GM23338 (cell line): Measurements from ENCODE around the gene NPAS3. TPM values are rescaled to one million over a fixed set of nuclear protein-coding genes. Genes with fewer than 3 reads are reported as not detected.

Experiments
- ATAC-seq: fragments of 200-7000 bp; cut with Tn5 transposase; 3 replicates; pipeline ENCODE4 v1.9.1; 2020
- DNase-seq: peaks from one replicate; pipeline ENCODE4 v3.0.0-alpha.2; 2015; ENCODE audit warnings: low spot score
- H2AFZ ChIP-seq: fragments of 200-600 bp; sonication (generic); 2 replicates; pipeline ENCODE4 v1.8.0; 2016; ENCODE audit warnings: antibody characterized with exemption, mild to moderate bottlenecking, moderate library complexity
- H3F3A ChIP-seq: fragments of 200-600 bp; sonication (generic); replicated peaks from 2 replicates; pipeline ENCODE4 v1.8.0; 2017; ENCODE audit warnings: antibody characterized with exemption, mixed run types, low read depth
- H3K27ac ChIP-seq: fragments of 200-600 bp; sonication (generic); 2 replicates; pipeline ENCODE4 v1.6.1; 2016; ENCODE audit warnings: low read depth
- H3K27me3 ChIP-seq: fragments of 200-600 bp; sonication (generic); 2 replicates; pipeline ENCODE4 v1.8.0; 2016; ENCODE audit warnings: mild to moderate bottlenecking, mixed run types, moderate library complexity; ENCODE audit not compliant: insufficient read depth
- H3K36me3 ChIP-seq: fragments of 200-600 bp; sonication (generic); 2 replicates; pipeline ENCODE4 v1.8.0; 2016; ENCODE audit warnings: mild to moderate bottlenecking; ENCODE audit not compliant: insufficient read depth
- H3K4me1 ChIP-seq: fragments of 200-600 bp; sonication (generic); 2 replicates; pipeline ENCODE4 v1.8.0; 2016; ENCODE audit warnings: mild to moderate bottlenecking, moderate library complexity; ENCODE audit not compliant: insufficient read depth
- H3K4me2 ChIP-seq: fragments of 200-600 bp; sonication (generic); 2 replicates; pipeline ENCODE4 v1.7.1; 2017; ENCODE audit warnings: mixed run types
- H3K4me3 ChIP-seq: fragments of 200-600 bp; sonication (generic); 2 replicates; pipeline ENCODE4 v1.6.1; 2016; ENCODE audit warnings: mixed run types
- H3K79me2 ChIP-seq: fragments of 200-600 bp; sonication (generic); replicated peaks from 2 replicates; pipeline ENCODE4 v1.8.0; 2017; ENCODE audit warnings: mild to moderate bottlenecking; ENCODE audit not compliant: insufficient read depth
- H3K9me2 ChIP-seq: fragments of 200-600 bp; sonication (generic); 2 replicates; pipeline ENCODE4 v1.8.0; 2017; ENCODE audit not compliant: insufficient read depth
- H4K20me1 ChIP-seq: fragments of 200-600 bp; sonication (generic); replicated peaks from 2 replicates; pipeline ENCODE4 v1.8.0; 2017; ENCODE audit warnings: mild to moderate bottlenecking; ENCODE audit not compliant: insufficient read depth
- H3K27ac Mint-ChIP-seq: 2 replicates; pipeline ENCODE4 v1.8.0; 2020; ENCODE audit warnings: inconsistent platforms, mild to moderate bottlenecking, moderate library complexity, mixed read lengths
- H3K27me3 Mint-ChIP-seq: 3 replicates; pipeline ENCODE4 v1.8.0; 2022; ENCODE audit warnings: low read depth, mild to moderate bottlenecking, moderate library complexity, mixed read lengths, inconsistent platforms; ENCODE audit not compliant: insufficient read depth, poor library complexity
- H3K36me3 Mint-ChIP-seq: 3 replicates; pipeline ENCODE4 v1.8.0; 2021; ENCODE audit warnings: low read depth, mild to moderate bottlenecking, inconsistent platforms, moderate library complexity, mixed read lengths
- H3K4me1 Mint-ChIP-seq: 3 replicates; pipeline ENCODE4 v1.8.0; 2020; ENCODE audit warnings: mild to moderate bottlenecking, inconsistent platforms, mixed read lengths
- H3K4me3 Mint-ChIP-seq: 3 replicates; pipeline ENCODE4 v1.8.0; 2021; ENCODE audit warnings: moderate library complexity, mild to moderate bottlenecking, inconsistent platforms, mixed read lengths
- H3K9me3 Mint-ChIP-seq: 3 replicates; pipeline ENCODE4 v1.8.0; 2020; ENCODE audit warnings: moderate library complexity, mild to moderate bottlenecking, inconsistent platforms, mixed read lengths
- CREB1 ChIP-seq: fragments of 250-450 bp; sonication (Bioruptor Pico); IDR thresholded peaks from 2 replicates; pipeline ENCODE4 v1.5.0; 2020; ENCODE audit warnings: low read depth, mild to moderate bottlenecking, moderate library complexity
- EZH2 ChIP-seq: fragments of 200-600 bp; sonication (generic); IDR thresholded peaks from one replicate; pipeline ENCODE4 v1.8.0; 2017; ENCODE audit warnings: antibody characterized with exemption, mild to moderate bottlenecking, low read depth; ENCODE audit not compliant: unreplicated experiment
- EZH2phosphoT487 ChIP-seq: fragments of 200-600 bp; sonication (generic); IDR thresholded peaks from one replicate; pipeline ENCODE4 v1.8.1; 2018; ENCODE audit warnings: antibody characterized with exemption; ENCODE audit not compliant: unreplicated experiment
- JUNB ChIP-seq: IDR thresholded peaks from one replicate; pipeline ENCODE4 v1.6.1; 2016; ENCODE audit warnings: antibody characterized with exemption; ENCODE audit not compliant: unreplicated experiment
- NANOG ChIP-seq: IDR thresholded peaks from 2 replicates; pipeline ENCODE4 v1.6.1; 2016; ENCODE audit warnings: antibody characterized with exemption, borderline replicate concordance
- POLR2AphosphoS5 ChIP-seq: IDR thresholded peaks from 2 replicates; pipeline ENCODE4 v1.6.1; 2016; ENCODE audit warnings: antibody characterized with exemption, low read depth
- STAT1 ChIP-seq: IDR thresholded peaks from one replicate; pipeline ENCODE4 v1.6.1; 2016; ENCODE audit warnings: antibody characterized with exemption; ENCODE audit not compliant: unreplicated experiment
- polyA plus RNA-seq: library from polyadenylated mRNA; unstranded; fragments of >200 nt; fragmentation: Nextera tagmentation; extraction: Ambion mirVana; gene quantifications from 2 replicates; pipeline ENCODE4 v1.2.1, GENCODE V29; 2016
- total RNA-seq: library from RNA; depleted of rRNA; stranded (reverse); fragments of >200 nt; shearing (Covaris generic); gene quantifications from 2 replicates; pipeline ENCODE4 v1.2.3, GENCODE V29; 2014
- TF ChIP-seq, protein P1 (sequence below): IDR thresholded peaks from 2 replicates; pipeline ENCODE4 v1.6.1; 2016; ENCODE audit warnings: antibody characterized with exemption
- TF ChIP-seq, protein P2 (sequence below), 2 experiments: fragments of 200-600 bp in 1 of 2; sonication (generic) in 1 of 2; conservative IDR thresholded peaks; 2 replicates each; pipeline versions ENCODE4 v1.5.1 to v1.6.1; 2016 to 2017; ENCODE audit warnings: antibody characterized with exemption in 2 of 2, low read depth in 2 of 2, mild to moderate bottlenecking in 2 of 2, moderate library complexity in 1 of 2

Gene NPAS3
- total and polyA plus RNA-seq, 2 experiments from 2014 or later = 0.17 to 0.19 TPM

DNA sequence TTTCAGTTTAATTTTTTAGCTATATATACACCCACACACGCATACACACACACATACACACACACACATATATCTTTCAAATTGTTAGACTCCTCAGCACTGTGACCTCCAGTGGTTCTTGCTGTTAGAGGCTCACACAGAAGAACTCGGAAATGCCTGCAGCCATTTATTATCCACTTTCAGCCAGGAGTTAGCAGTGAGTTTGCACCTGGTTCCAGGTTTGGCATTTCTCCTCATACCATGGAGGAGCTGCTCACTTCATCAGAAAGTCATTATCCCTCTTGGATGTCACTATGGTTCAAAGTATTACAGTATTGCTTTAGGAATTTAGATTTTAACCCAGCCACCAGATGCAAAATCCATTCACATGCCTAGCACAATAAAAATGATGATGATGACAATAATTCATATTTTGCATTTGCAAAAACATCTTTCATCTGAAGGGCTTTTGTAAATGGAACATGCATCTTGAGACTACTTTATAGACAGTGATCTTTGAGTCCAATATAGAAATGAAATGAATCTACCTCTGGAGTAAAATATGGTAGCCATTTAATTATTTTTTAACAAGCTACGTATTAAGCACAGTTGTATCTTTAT is 42.3 kb downstream of the NPAS3 start:
- H3K9me2 ChIP-seq = no peaks in the 10 kb centered on the region
- H3F3A ChIP-seq = no peaks in the 10 kb centered on the region
- H3K4me1 ChIP-seq = no peaks in the 10 kb centered on the region
- DNase-seq = no peak
- Mint-ChIP-seq H3K27ac (no peak overlapping the region), H3K36me3 (no peaks in the 10 kb centered on the region), H3K4me3 (no peak overlapping the region), H3K4me1 (peaks cover 12% of the 10 kb centered on the region; the same call in 2 of the 3 replicates), H3K9me3 (no peaks in the 10 kb centered on the region), H3K27me3 (peaks cover 6% of the 10 kb centered on the region)
- no peaks in the 10 kb centered on the region for H3K27me3 ChIP-seq
- no peaks in the 10 kb centered on the region for H4K20me1 ChIP-seq
- H3K27ac ChIP-seq = no peak overlapping the region
- TF ChIP-seq, protein P1, sequence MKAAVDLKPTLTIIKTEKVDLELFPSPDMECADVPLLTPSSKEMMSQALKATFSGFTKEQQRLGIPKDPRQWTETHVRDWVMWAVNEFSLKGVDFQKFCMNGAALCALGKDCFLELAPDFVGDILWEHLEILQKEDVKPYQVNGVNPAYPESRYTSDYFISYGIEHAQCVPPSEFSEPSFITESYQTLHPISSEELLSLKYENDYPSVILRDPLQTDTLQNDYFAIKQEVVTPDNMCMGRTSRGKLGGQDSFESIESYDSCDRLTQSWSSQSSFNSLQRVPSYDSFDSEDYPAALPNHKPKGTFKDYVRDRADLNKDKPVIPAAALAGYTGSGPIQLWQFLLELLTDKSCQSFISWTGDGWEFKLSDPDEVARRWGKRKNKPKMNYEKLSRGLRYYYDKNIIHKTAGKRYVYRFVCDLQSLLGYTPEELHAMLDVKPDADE = no peak
- no peak for TF ChIP-seq STAT1
- TF ChIP-seq NANOG = no peak
- TF ChIP-seq, protein P2, sequence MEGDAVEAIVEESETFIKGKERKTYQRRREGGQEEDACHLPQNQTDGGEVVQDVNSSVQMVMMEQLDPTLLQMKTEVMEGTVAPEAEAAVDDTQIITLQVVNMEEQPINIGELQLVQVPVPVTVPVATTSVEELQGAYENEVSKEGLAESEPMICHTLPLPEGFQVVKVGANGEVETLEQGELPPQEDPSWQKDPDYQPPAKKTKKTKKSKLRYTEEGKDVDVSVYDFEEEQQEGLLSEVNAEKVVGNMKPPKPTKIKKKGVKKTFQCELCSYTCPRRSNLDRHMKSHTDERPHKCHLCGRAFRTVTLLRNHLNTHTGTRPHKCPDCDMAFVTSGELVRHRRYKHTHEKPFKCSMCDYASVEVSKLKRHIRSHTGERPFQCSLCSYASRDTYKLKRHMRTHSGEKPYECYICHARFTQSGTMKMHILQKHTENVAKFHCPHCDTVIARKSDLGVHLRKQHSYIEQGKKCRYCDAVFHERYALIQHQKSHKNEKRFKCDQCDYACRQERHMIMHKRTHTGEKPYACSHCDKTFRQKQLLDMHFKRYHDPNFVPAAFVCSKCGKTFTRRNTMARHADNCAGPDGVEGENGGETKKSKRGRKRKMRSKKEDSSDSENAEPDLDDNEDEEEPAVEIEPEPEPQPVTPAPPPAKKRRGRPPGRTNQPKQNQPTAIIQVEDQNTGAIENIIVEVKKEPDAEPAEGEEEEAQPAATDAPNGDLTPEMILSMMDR (conservative IDR thresholded peaks at IDR 0.05; ENCODE audit: low read depth in 2 of 2) = no peak
- TF ChIP-seq JUNB = no peak
- no peak overlapping the region for H2AFZ ChIP-seq
- no peak for ATAC-seq
- H3K4me3 ChIP-seq = no peak overlapping the region
- no peaks in the 10 kb centered on the region for H3K79me2 ChIP-seq
- no peak overlapping the region for H3K4me2 ChIP-seq
- no peaks in the 10 kb centered on the region for H3K36me3 ChIP-seq

DNA sequence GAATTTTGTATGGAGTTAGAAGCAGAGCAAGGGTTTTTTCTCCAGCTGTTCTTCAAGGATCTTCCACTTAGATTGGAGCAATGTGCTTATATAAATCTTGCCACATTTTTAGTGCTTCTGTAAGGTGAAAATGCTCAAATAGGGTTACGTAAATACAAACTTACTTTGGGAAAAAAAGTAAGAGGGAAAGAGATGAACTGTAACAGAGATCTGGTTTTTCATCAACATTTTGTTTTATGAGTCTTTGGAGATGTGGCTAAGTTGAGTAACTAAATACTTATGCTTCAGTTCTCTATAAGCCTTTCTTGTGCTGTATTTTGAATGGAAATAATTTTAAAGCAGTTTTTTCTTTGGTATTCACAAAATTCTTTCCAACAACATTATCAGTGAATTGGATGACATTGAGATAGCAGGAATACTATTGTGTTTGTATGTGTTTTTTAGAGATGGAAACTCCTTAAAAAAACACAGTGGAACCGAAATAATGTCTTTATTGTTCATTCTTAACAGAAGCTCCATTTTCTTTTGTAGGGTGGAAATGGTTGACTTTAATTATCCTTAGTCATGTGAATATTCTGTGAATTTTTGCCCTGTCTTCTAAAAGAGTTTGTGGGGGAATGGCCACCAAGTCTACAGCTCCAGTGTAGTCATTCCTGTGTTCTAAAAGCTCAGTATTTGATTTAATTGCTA is 45.7 kb downstream of the NPAS3 start:
- Histone ChIP-seq H3K9me2 (no peaks in the 10 kb centered on the region), H3F3A (no peaks in the 10 kb centered on the region), H3K4me2 (no peak overlapping the region), H3K27me3 (no peaks in the 10 kb centered on the region), H3K4me1 (no peaks in the 10 kb centered on the region), H3K4me3 (no peak overlapping the region), H2AFZ (no peak overlapping the region), H3K27ac (no peak overlapping the region), H4K20me1 (no peaks in the 10 kb centered on the region), H3K79me2 (no peaks in the 10 kb centered on the region), H3K36me3 (no peaks in the 10 kb centered on the region)
- Mint-ChIP-seq H3K27me3 (peaks cover 9% of the 10 kb centered on the region), H3K9me3 (no peaks in the 10 kb centered on the region), H3K36me3 (peaks cover 2% of the 10 kb centered on the region; the same call in 1 of the 3 replicates), H3K4me1 (peaks cover 22% of the 10 kb centered on the region), H3K27ac (peak overlapping the region; percentile 12), H3K4me3 (no peak overlapping the region)
- ATAC-seq = no peak
- no peak for DNase-seq
- TF ChIP-seq EZH2 (no peak), JUNB (no peak), CREB1 (CRISPR knock-in tag) (no peak), EZH2phosphoT487 (no peak), POLR2AphosphoS5 (no peak)
- TF ChIP-seq, protein P2 (conservative IDR thresholded peaks at IDR 0.05; ENCODE audit: low read depth in 2 of 2) = no peak
- TF ChIP-seq, protein P1 = no peak
